ENCODE results near the gene DDI2. TPM values are rescaled to one million over a fixed set of nuclear protein-coding genes. Genes with fewer than 3 reads are reported as not detected.

The DDI2 gene
- total RNA-seq, 1 experiment from 2014 or later, result 27.0 TPM

- Mint-ChIP-seq H3K4me1 (ENCODE audit: low read depth, unreplicated experiment) (peaks cover 22% of the 10 kb centered on the region), H3K9me3 (ENCODE audit: low read depth, unreplicated experiment) (no peaks in the 10 kb centered on the region), H3K27me3 (ENCODE audit: unreplicated experiment) (no peaks in the 10 kb centered on the region), H3K27ac (ENCODE audit: unreplicated experiment) (no peak overlapping the region), H3K4me3 (ENCODE audit: low read depth, unreplicated experiment) (no peak overlapping the region), H3K36me3 (ENCODE audit: insufficient read depth, unreplicated experiment) (peaks cover 31% of the 10 kb centered on the region)
- CTCF ChIA-PET, result interaction anchor here (0.6 kb wide), 1 partner anchor 112 kb away, joined by 4 read pairs; no protein-coding TSS in a partner anchor
- no peak for TF ChIP-seq CTCF (IDR thresholded peaks at IDR 0.05; ENCODE audit: unreplicated experiment)
- intact Hi-C loops (cut with micrococcal nuclease; ENCODE audit: unreplicated experiment), result no loop called here
- no TSS peak for BruUV-seq (replicated peaks)
- no peak for DNase-seq
These were observed 4.7 kb downstream of the DDI2 start for GRCh38 chr1:15621975-15622374.

- CTCF ChIA-PET, result no interaction called here
- BruUV-seq (replicated peaks), result no TSS peak
- H3K4me3 Mint-ChIP-seq (ENCODE audit: low read depth, unreplicated experiment), result no peak overlapping the region
These were observed 5.6 kb downstream of the DDI2 start for GRCh38 chr1:15622712-15623373.

DNA sequence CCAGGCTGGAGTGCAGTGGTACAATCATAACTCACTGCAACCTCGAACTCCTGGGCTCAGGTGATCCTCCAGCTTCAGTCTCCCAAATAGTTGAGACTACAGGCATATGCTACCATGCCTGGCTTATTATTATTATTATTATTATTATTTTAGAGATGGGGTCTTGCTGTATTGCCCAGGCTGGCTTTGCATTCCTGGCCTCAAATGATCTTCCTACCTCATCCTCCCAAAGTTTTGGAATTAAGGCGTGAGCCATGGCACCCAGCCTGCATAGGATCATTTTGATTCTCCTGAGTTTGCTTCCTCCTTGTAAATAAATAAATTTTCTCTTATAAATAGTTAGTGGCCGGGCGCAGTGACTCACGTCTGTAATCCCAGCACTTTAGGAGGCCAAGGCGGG is 6.2 kb downstream of the DDI2 start:
- Mint-ChIP-seq H3K27me3 (ENCODE audit: unreplicated experiment) (no peaks in the 10 kb centered on the region), H3K4me1 (ENCODE audit: low read depth, unreplicated experiment) (peaks cover 22% of the 10 kb centered on the region), H3K9me3 (ENCODE audit: low read depth, unreplicated experiment) (no peaks in the 10 kb centered on the region), H3K36me3 (ENCODE audit: insufficient read depth, unreplicated experiment) (peaks cover 16% of the 10 kb centered on the region), H3K4me3 (ENCODE audit: low read depth, unreplicated experiment) (no peak overlapping the region), H3K27ac (ENCODE audit: unreplicated experiment) (no peak overlapping the region)
- BruUV-seq (replicated peaks), result no TSS peak
- TF ChIP-seq CTCF (IDR thresholded peaks at IDR 0.05; ENCODE audit: unreplicated experiment), result no peak
- no peak for DNase-seq
- intact Hi-C loops (cut with micrococcal nuclease; ENCODE audit: unreplicated experiment), result no loop called here
- CTCF ChIA-PET, result no interaction called here

More at GRCh38 chr1:15622712-15623373, 5.6 kb downstream of the DDI2 start:
- Mint-ChIP-seq H3K9me3 (ENCODE audit: low read depth, unreplicated experiment) (no peaks in the 10 kb centered on the region), H3K27ac (ENCODE audit: unreplicated experiment) (no peak overlapping the region), H3K36me3 (ENCODE audit: insufficient read depth, unreplicated experiment) (peaks cover 22% of the 10 kb centered on the region), H3K4me1 (ENCODE audit: low read depth, unreplicated experiment) (peaks cover 22% of the 10 kb centered on the region), H3K27me3 (ENCODE audit: unreplicated experiment) (no peaks in the 10 kb centered on the region)
- DNase-seq, result no peak
- no peak for TF ChIP-seq CTCF (IDR thresholded peaks at IDR 0.05; ENCODE audit: unreplicated experiment)
- intact Hi-C loops (cut with micrococcal nuclease; ENCODE audit: unreplicated experiment), result no loop called here

DNA sequence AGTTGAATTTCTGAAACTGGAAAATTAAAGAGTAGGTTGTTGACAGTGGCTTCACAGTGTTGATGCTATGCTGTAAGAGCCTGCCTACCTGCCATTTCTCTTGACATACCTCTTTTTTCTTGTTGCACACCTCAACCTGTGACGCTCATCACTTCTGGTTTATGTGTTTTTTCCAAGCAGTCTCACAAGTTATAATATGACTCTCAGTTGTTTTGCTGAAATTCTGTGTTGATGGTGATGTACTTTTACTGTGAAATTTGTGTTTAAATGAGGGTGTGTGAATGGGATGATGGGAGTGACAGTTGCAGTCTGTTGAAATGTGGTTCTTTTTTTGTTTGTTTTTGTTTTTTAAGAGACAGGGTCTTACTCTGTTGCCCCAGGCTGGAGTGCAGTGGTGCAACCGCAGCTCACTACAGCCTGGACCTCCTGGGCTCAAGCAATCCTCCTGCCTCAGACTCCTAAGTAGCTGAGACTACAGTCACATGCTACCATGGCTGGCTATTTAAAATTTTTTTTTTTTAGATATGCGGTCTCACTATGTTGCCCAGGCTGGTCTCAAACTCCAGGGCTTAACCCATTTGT is 7.0 kb downstream of the DDI2 start:
- DNase-seq, result no peak
- no peak for TF ChIP-seq CTCF (IDR thresholded peaks at IDR 0.05; ENCODE audit: unreplicated experiment)
- no TSS peak for BruUV-seq (replicated peaks)
- CTCF ChIA-PET, result interaction anchor here (0.7 kb wide), 1 partner anchor 99 kb away, joined by 3 read pairs; no protein-coding TSS in a partner anchor
- no peak overlapping the region for H3K4me3 Mint-ChIP-seq (ENCODE audit: low read depth, unreplicated experiment)
- H3K9me3 Mint-ChIP-seq (ENCODE audit: low read depth, unreplicated experiment), result no peaks in the 10 kb centered on the region
- H3K27ac Mint-ChIP-seq (ENCODE audit: unreplicated experiment), result no peak overlapping the region
- peaks cover 15% of the 10 kb centered on the region for H3K36me3 Mint-ChIP-seq (ENCODE audit: insufficient read depth, unreplicated experiment)
- H3K27me3 Mint-ChIP-seq (ENCODE audit: unreplicated experiment), result no peaks in the 10 kb centered on the region
- H3K4me1 Mint-ChIP-seq (ENCODE audit: low read depth, unreplicated experiment), result peaks cover 22% of the 10 kb centered on the region
- intact Hi-C loops (cut with micrococcal nuclease; ENCODE audit: unreplicated experiment), result no loop called here

All from Calu3 (cell line).